DOHH2 (cell line): ENCODE data around the gene CEP55.
A peak's percentile ranks its signal among the peaks of the same experiment; 100 is the strongest.

Experiments
- H3F3A ChIP-seq: fragments of 200-600 bp; sonication (generic), shearing (Covaris generic); 2 replicates; pipeline ENCODE4 v1.6.0; 2016; ENCODE audit warnings: antibody characterized with exemption, mild to moderate bottlenecking; ENCODE audit not compliant: control insufficient read depth, insufficient read depth
- H3K27ac ChIP-seq: fragments of 200-600 bp; sonication (generic); 2 replicates; pipeline ENCODE4 v1.5.1; 2014; ENCODE audit warnings: low read depth, mild to moderate bottlenecking, low read length, moderate library complexity
- H3K27me3 ChIP-seq: fragments of 200-600 bp; sonication (generic); 2 replicates; pipeline ENCODE4 v1.6.1; 2014; ENCODE audit warnings: mild to moderate bottlenecking, low read length, mixed read lengths; ENCODE audit not compliant: control insufficient read depth
- H3K36me3 ChIP-seq: fragments of 200-600 bp; sonication (generic); 2 replicates; pipeline ENCODE4 v1.6.1; 2014; ENCODE audit warnings: mild to moderate bottlenecking, low read length, moderate library complexity, mixed read lengths; ENCODE audit not compliant: control insufficient read depth
- H3K4me1 ChIP-seq: fragments of 200-600 bp; sonication (generic); 2 replicates; pipeline ENCODE4 v1.6.1; 2014; ENCODE audit warnings: mild to moderate bottlenecking, low read length, mixed read lengths; ENCODE audit not compliant: control insufficient read depth
- H3K4me2 ChIP-seq: fragments of 200-600 bp; sonication (generic); 2 replicates; pipeline ENCODE4 v1.6.0; 2014; ENCODE audit warnings: mild to moderate bottlenecking, low read length, moderate library complexity
- H3K4me3 ChIP-seq: fragments of 200-600 bp; sonication (generic); 2 replicates; pipeline ENCODE4 v1.5.1; 2014; ENCODE audit warnings: mild to moderate bottlenecking, low read length, mixed read lengths
- H3K79me2 ChIP-seq: fragments of 200-600 bp; sonication (generic); 2 replicates; pipeline ENCODE4 v1.6.1; 2014; ENCODE audit warnings: mild to moderate bottlenecking, low read length, mixed read lengths; ENCODE audit not compliant: control insufficient read depth
- H3K9me2 ChIP-seq: fragments of 200-600 bp; sonication (generic); replicated peaks from 2 replicates; pipeline ENCODE4 v1.6.1; 2014; ENCODE audit warnings: mild to moderate bottlenecking, low read length, mixed read lengths; ENCODE audit not compliant: control insufficient read depth
- H3K9me3 ChIP-seq: fragments of 200-600 bp; sonication (generic); 2 replicates; pipeline ENCODE4 v1.6.1; 2014; ENCODE audit warnings: antibody characterized with exemption, low read length, mixed read lengths; ENCODE audit not compliant: control insufficient read depth, insufficient read depth
- H4K20me1 ChIP-seq: fragments of 200-600 bp; sonication (generic); 2 replicates; pipeline ENCODE4 v1.6.0; 2014; ENCODE audit warnings: low read depth, mild to moderate bottlenecking, antibody characterized with exemption, low read length, moderate library complexity; ENCODE audit not compliant: control insufficient read depth, insufficient read depth
- EZH2phosphoT487 ChIP-seq: fragments of 200-600 bp; sonication (generic); IDR thresholded peaks from 2 replicates; pipeline ENCODE4 v1.6.1; 2017; ENCODE audit warnings: borderline replicate concordance, mild to moderate bottlenecking, antibody characterized with exemption, low read length, moderate library complexity, mixed read lengths
- TF ChIP-seq, protein P1 (sequence below): fragments of 200-600 bp; sonication (generic); IDR thresholded peaks from one replicate; pipeline ENCODE4 v1.5.1; 2014; ENCODE audit warnings: antibody characterized with exemption, mild to moderate bottlenecking, low read depth, low read length; ENCODE audit not compliant: poor library complexity, severe bottlenecking

The CEP55 gene

DNA sequence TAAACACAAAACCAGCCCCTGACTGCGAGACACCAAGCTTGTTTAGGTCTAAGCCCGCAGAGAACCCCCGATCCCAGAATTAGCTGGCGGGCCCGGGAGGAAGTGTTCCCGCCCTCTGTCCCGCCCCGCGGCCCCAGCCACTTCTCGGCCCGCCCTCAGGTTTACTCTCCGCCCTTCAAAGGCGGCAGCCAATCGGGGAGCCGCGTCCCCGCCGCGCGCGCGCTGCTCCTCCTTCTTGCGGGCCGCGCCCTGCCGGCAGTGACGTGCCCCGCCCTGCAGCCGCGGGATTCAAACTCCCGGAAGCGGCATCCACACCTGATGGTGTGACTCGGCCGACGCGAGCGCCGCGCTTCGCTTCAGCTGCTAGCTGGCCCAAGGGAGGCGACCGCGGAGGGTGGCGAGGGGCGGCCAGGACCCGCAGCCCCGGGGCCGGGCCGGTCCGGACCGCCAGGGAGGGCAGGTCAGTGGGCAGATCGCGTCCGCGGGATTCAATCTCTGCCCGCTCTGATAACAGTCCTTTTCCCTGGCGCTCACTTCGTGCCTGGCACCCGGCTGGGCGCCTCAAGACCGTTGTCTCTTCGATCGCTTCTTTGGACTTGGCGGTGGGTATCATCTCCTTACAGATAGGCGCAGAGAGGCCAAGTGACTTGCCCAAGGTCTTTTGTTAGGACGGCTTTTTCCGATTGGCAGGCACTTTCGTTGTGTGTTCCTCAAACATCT, at the start of gene CEP55:
Gene CEP55, plus strand, starts transcription at position 291 of the 720 bp plus-strand sequence. CDS start 3,440 bp downstream, outside the sequence.
- Histone ChIP-seq H3K4me1 (peaks cover 25% of the 10 kb centered on the region), H3K79me2 (peaks cover 46% of the 10 kb centered on the region), H3K9me3 (no peaks in the 10 kb centered on the region), H3K27ac (peak within 1 kb of the TSS; percentile 40), H3F3A (no peaks in the 10 kb centered on the region), H4K20me1 (no peaks in the 10 kb centered on the region), H3K27me3 (no peaks in the 10 kb centered on the region), H3K36me3 (peaks cover 29% of the 10 kb centered on the region), H3K4me2 (peak within 1 kb of the TSS; percentile 80), H3K9me2 (no peaks in the 10 kb centered on the region), H3K4me3 (peak within 1 kb of the TSS; percentile 80)
- no peak for TF ChIP-seq EZH2phosphoT487
- TF ChIP-seq, protein P1, sequence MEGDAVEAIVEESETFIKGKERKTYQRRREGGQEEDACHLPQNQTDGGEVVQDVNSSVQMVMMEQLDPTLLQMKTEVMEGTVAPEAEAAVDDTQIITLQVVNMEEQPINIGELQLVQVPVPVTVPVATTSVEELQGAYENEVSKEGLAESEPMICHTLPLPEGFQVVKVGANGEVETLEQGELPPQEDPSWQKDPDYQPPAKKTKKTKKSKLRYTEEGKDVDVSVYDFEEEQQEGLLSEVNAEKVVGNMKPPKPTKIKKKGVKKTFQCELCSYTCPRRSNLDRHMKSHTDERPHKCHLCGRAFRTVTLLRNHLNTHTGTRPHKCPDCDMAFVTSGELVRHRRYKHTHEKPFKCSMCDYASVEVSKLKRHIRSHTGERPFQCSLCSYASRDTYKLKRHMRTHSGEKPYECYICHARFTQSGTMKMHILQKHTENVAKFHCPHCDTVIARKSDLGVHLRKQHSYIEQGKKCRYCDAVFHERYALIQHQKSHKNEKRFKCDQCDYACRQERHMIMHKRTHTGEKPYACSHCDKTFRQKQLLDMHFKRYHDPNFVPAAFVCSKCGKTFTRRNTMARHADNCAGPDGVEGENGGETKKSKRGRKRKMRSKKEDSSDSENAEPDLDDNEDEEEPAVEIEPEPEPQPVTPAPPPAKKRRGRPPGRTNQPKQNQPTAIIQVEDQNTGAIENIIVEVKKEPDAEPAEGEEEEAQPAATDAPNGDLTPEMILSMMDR, result no peak

DNA sequence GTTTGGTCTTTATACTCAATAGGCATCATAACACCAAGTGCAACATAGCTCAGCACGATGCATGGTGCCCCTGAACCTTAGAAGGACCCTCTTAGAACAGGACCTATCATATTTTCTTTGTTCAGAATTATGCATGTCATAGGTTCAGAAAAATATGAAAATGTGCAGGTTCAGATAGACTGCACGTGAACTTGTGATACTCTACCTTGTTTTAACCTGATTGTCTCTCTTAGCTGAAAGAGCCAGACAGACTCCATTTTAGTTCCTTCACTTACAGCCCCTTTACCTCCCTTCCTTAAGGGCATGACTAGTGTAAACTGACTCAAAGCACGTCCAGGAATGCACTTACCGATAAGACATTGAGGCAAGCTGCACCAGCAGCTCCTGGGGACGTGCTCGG, 49.4 kb upstream of the CEP55 start:
- no peak overlapping the region for H3K27ac ChIP-seq
- no peaks in the 10 kb centered on the region for H3K9me2 ChIP-seq
- no peaks in the 10 kb centered on the region; the same call in 1 of the 2 replicates for H3K27me3 ChIP-seq
- no peak overlapping the region for H3K4me2 ChIP-seq
- H3F3A ChIP-seq, result no peaks in the 10 kb centered on the region
- H3K4me3 ChIP-seq, result no peak overlapping the region
- no peaks in the 10 kb centered on the region for H3K4me1 ChIP-seq
- H3K79me2 ChIP-seq, result no peaks in the 10 kb centered on the region
- no peaks in the 10 kb centered on the region for H3K36me3 ChIP-seq
- no peaks in the 10 kb centered on the region for H3K9me3 ChIP-seq
- TF ChIP-seq EZH2phosphoT487, result no peak
- TF ChIP-seq, protein P1, result no peak
- no peaks in the 10 kb centered on the region for H4K20me1 ChIP-seq

DNA sequence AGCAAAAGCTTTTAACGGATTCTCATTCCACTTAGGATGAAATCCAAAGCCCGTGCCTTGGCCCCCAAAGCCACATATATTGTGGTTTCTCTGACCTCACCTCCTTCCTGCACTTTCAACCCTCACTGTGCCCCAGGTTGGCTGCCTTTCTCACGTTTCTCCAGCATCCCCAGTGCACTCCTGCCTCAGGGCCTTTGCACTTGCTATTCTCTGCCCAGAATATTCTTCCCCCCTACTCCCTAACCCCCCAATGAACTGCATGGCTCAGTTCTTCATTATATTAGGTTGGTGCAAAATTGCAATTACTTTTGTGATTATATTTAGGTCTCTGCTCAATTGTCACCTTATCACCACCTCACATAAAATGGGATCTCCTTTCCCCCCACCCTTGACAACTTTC, 48.4 kb upstream of the CEP55 start:
- no peaks in the 10 kb centered on the region; the same call in 1 of the 2 replicates for H3K27me3 ChIP-seq
- H3K9me3 ChIP-seq, result no peaks in the 10 kb centered on the region
- H3F3A ChIP-seq, result no peaks in the 10 kb centered on the region
- H3K4me2 ChIP-seq, result no peak overlapping the region
- H3K4me3 ChIP-seq, result no peak overlapping the region
- H3K4me1 ChIP-seq, result no peaks in the 10 kb centered on the region
- no peaks in the 10 kb centered on the region for H3K36me3 ChIP-seq
- H4K20me1 ChIP-seq, result no peaks in the 10 kb centered on the region
- H3K27ac ChIP-seq, result no peak overlapping the region
- no peaks in the 10 kb centered on the region for H3K9me2 ChIP-seq
- TF ChIP-seq, protein P1, result no peak
- no peak for TF ChIP-seq EZH2phosphoT487
- H3K79me2 ChIP-seq, result no peaks in the 10 kb centered on the region
